CD4-positive, alpha-beta T cell treated with Interleukin-10 for 1 hour (primary cell): ENCODE data around the gene PARM1.
"Not testable (repeated sequence)": the region's sequence is repeated elsewhere in the genome, so short reads cannot be mapped to it uniquely, and the experiment has no call there.

Experiments
- DNase-seq: peaks from one replicate; pipeline ENCODE4 v3.0.0-alpha.2; 2020

Gene PARM1

GRCh38 chr4:74944354-74944793 is 11.5 kb downstream of the PARM1 start:
- DNase-seq, result no peak

GRCh38 chr4:74946196-74946595 is 13.3 kb downstream of the PARM1 start:
- no peak for DNase-seq

GRCh38 chr4:74947798-74948197 is 14.9 kb downstream of the PARM1 start:
- no peak for DNase-seq

GRCh38 chr4:74948236-74948635 is 15.3 kb downstream of the PARM1 start:
- DNase-seq, result no peak

GRCh38 chr4:74950200-74950599 is 17.3 kb downstream of the PARM1 start:
- no peak for DNase-seq

- DNase-seq, result no peak
Measured at GRCh38 chr4:74950882-74951281, 18.0 kb downstream of the PARM1 start.

GRCh38 chr4:74953647-74954046 is 20.7 kb downstream of the PARM1 start:
- no peak for DNase-seq

- no peak for DNase-seq
Measured at GRCh38 chr4:74958881-74959280, 26.0 kb downstream of the PARM1 start.

- DNase-seq, result no peak
Measured at GRCh38 chr4:74961230-74961629, 28.3 kb downstream of the PARM1 start.

- DNase-seq, result no peak
Measured at GRCh38 chr4:74962584-74962983, 29.7 kb downstream of the PARM1 start.

GRCh38 chr4:74964311-74964710 is 31.4 kb downstream of the PARM1 start:
- DNase-seq, result no peak

GRCh38 chr4:74967324-74967723 is 34.4 kb downstream of the PARM1 start:
- no peak for DNase-seq

- DNase-seq, result no peak
Measured at GRCh38 chr4:74968456-74969164, 35.7 kb downstream of the PARM1 start.

- DNase-seq, result no peak
Measured at GRCh38 chr4:74969507-74970474, 36.9 kb downstream of the PARM1 start.

GRCh38 chr4:74970577-74970976 is 37.7 kb downstream of the PARM1 start:
- DNase-seq, result no peak

GRCh38 chr4:74971862-74972261 is 38.9 kb downstream of the PARM1 start:
- no peak for DNase-seq

GRCh38 chr4:74975082-74975481 is 42.2 kb downstream of the PARM1 start:
- no peak for DNase-seq

- no peak for DNase-seq
Measured at GRCh38 chr4:74975848-74976824, 43.2 kb downstream of the PARM1 start.

GRCh38 chr4:74982546-74983252 is 49.8 kb downstream of the PARM1 start:
- DNase-seq, result no peak

GRCh38 chr4:74983253-74983635 is 50.3 kb downstream of the PARM1 start:
- no peak for DNase-seq

GRCh38 chr4:74990276-74990875 is 57.5 kb downstream of the PARM1 start:
- no peak for DNase-seq

- DNase-seq, result not testable (repeated sequence)
Measured at GRCh38 chr4:74994436-74994835, 61.5 kb downstream of the PARM1 start.
